Neutrophil (primary cell): Measurements from ENCODE around the gene UNC45A.

ENCODE experiments used
- H3K27ac ChIP-seq: fragments of 200-600 bp; sonication (generic); 2 replicates; pipeline ENCODE4 v1.5.1; 2016; ENCODE audit warnings: mild to moderate bottlenecking, moderate library complexity
- H3K27me3 ChIP-seq: fragments of 200-600 bp; sonication (generic); 2 replicates; pipeline ENCODE4 v1.6.0; 2016; ENCODE audit warnings: mild to moderate bottlenecking
- H3K36me3 ChIP-seq: fragments of 200-600 bp; sonication (generic); 2 replicates; pipeline ENCODE4 v1.5.1; 2017
- H3K4me1 ChIP-seq, 2 experiments: fragments of 200-600 bp in 1 of 2; sonication (generic) in 1 of 2; 1 replicate in 1 of 2; 2 replicates in 1 of 2; pipeline versions ENCODE4 v1.5.1 to v1.6.1; 2013 to 2016; ENCODE audit warnings: low read depth in 1 of 2, low read length in 1 of 2, mild to moderate bottlenecking in 1 of 2, moderate library complexity in 1 of 2; ENCODE audit not compliant: control insufficient read depth in 1 of 2, insufficient read depth in 1 of 2
- H3K4me3 ChIP-seq, 2 experiments: fragments of 200-600 bp in 1 of 2; sonication (generic) in 1 of 2; 1 replicate in 1 of 2; 2 replicates in 1 of 2; pipeline ENCODE4 v1.5.1; 2013 to 2016; ENCODE audit warnings: low read depth in 1 of 2, low read length in 1 of 2, mild to moderate bottlenecking in 1 of 2, moderate library complexity in 1 of 2
- H3K9me3 ChIP-seq: fragments of 200-600 bp; sonication (generic); 2 replicates; pipeline ENCODE4 v1.5.1; 2016
- CTCF ChIP-seq: fragments of 200-600 bp; sonication (generic); IDR thresholded peaks from 2 replicates; pipeline ENCODE4 v1.5.1; 2016; ENCODE audit warnings: antibody characterized with exemption

Gene UNC45A

DNA sequence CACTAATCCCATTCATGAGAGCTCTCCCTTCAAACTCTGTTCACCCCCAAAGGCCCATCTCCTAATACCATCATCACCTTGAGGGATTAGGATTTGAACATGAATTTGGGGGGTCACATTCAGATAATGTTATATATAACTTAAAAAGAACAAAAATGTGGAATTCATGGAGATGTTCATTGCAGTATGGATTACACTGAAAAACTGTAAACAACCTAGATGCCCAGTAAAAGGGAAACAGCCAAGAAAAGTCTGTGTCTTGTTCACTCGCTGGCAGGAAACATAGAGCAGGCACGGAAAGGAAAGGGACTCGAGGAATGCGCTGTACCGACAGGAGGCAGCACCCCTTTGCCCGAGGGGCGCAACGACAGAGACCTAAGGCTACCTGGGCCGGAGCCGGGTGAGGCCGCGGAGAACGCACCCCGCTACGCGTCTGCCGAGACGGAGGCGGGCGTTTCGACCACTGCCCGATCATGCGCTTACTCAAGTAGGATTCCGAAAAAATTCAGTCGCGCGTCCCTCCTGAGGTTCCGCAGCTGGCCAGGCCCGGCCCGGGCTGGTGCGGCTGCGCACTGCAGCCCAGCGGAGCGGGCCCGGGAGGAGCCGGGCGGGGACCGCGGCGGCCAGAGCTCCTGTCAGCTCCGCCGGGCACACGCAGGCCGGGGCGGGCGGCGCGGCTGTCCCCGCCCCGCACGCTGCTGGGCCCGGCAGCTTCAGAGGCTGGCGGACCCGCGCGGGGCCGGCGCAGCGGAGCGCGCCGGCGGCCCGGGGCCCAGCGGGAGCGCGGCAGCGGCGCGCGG lies 32.8 kb upstream of the UNC45A start:
- peak overlapping the region; percentile 77 to 91 for H3K4me3 ChIP-seq
- peak; percentile 69 for TF ChIP-seq CTCF
- H3K27me3 ChIP-seq = no peaks in the 10 kb centered on the region
- H3K36me3 ChIP-seq = peaks cover 35% of the 10 kb centered on the region
- H3K4me1 ChIP-seq = peaks cover 20 to 28% of the 10 kb centered on the region in 2 experiments
- H3K9me3 ChIP-seq = no peaks in the 10 kb centered on the region
- H3K27ac ChIP-seq = peak overlapping the region; percentile 95

- H3K27ac ChIP-seq = peak within 1 kb of the TSS; percentile 95
- no peaks in the 10 kb centered on the region for H3K9me3 ChIP-seq
- peak; percentile 6 for TF ChIP-seq CTCF
- peaks cover 35% of the 10 kb centered on the region for H3K36me3 ChIP-seq
- H3K4me1 ChIP-seq = peaks cover 20 to 28% of the 10 kb centered on the region in 2 experiments
- peak within 1 kb of the TSS; percentile 88 to 91 for H3K4me3 ChIP-seq
- no peaks in the 10 kb centered on the region for H3K27me3 ChIP-seq
Measured at GRCh38 chr15:90902840-90903732, 32.0 kb upstream of the UNC45A start, which contains the start of gene MAN2A2. Gene MAN2A2, plus strand, starts transcription at chr15:90903302. Its CDS starts 906 bp downstream, at chr15:90904208.

DNA sequence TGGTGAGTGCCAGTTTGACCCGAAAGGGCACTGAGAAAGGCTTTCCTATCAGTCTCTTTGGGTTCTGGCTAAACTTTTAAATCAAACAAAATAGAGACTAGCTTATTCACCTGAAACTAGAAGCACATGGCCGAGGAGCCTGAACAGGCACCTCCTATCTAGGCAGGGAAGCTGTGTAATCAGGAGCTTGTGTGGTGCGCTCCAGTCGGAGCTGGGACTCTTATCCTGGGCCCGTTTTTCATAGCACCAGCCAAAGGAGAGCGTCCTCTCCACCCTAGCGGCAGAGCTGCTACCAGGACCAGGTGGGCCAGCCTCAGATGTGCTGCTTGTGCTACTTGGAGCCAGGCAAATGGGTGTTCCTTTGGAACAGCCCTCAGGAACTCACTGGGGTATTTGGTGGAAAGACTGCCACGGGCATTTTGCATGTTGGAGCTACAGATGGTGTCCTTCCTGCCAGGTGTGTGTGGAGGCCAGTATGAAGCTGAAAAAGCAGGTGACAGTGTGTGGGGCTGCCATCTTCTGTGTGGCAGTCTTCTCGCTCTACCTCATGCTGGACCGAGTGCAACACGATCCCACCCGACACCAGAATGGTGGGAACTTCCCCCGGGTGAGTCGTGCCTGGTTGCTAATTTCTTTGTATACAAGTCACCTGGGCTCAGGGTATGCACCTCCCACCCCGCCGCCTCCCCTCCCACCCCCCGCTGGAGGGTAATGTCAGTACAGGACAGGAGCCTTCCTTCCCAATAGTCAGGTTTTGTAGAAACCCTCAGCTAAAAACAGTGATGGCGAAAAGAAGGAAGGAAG lies 31.1 kb upstream of the UNC45A start:
- Histone ChIP-seq H3K4me3 (peak overlapping the region; percentile 88 to 91), H3K4me1 (peaks cover 20 to 28% of the 10 kb centered on the region in 2 experiments), H3K36me3 (peaks cover 42% of the 10 kb centered on the region), H3K27me3 (no peaks in the 10 kb centered on the region), H3K27ac (peak overlapping the region; percentile 95), H3K9me3 (no peaks in the 10 kb centered on the region)
- TF ChIP-seq CTCF = no peak

GRCh38 chr15:90904746-90905145 lies 30.3 kb upstream of the UNC45A start:
- peaks cover 20 to 28% of the 10 kb centered on the region in 2 experiments for H3K4me1 ChIP-seq
- TF ChIP-seq CTCF = no peak

More at GRCh38 chr15:90904746-90905145, 30.3 kb upstream of the UNC45A start:
- Histone ChIP-seq H3K36me3 (peaks cover 50% of the 10 kb centered on the region), H3K4me3 (no peak overlapping the region), H3K27ac (no peak overlapping the region), H3K27me3 (no peaks in the 10 kb centered on the region), H3K9me3 (no peaks in the 10 kb centered on the region)
